ENCODE results near the gene RYR2.

DNA sequence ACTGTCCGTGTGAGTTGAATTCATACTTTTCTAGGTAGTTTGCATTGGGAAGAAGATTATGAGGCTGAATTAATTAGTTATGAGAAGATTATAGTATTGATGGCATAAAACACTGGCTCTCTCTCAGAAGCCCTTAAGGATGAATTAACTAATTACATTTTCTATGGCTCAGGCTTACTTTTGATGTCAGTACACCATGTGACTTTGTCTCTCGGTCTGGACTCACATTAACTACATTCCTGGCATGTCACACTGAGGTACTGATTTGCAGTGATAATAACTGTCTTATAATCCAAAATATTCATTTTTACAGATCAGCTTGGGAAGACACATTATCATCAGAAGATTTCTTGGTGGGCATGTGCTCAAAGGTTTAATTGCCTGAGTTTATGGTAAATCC lies 486.6 kb downstream of the RYR2 start:
- no peak for TF ChIP-seq POLR2A (IDR thresholded peaks at IDR 0.05)
- TF ChIP-seq, protein P1, sequence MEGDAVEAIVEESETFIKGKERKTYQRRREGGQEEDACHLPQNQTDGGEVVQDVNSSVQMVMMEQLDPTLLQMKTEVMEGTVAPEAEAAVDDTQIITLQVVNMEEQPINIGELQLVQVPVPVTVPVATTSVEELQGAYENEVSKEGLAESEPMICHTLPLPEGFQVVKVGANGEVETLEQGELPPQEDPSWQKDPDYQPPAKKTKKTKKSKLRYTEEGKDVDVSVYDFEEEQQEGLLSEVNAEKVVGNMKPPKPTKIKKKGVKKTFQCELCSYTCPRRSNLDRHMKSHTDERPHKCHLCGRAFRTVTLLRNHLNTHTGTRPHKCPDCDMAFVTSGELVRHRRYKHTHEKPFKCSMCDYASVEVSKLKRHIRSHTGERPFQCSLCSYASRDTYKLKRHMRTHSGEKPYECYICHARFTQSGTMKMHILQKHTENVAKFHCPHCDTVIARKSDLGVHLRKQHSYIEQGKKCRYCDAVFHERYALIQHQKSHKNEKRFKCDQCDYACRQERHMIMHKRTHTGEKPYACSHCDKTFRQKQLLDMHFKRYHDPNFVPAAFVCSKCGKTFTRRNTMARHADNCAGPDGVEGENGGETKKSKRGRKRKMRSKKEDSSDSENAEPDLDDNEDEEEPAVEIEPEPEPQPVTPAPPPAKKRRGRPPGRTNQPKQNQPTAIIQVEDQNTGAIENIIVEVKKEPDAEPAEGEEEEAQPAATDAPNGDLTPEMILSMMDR (IDR thresholded peaks at IDR 0.05) = no peak
- TF ChIP-seq EP300 (IDR thresholded peaks at IDR 0.05; ENCODE audit: low read depth) = no peak
